Sciatic nerve (tissue), 2 donors: ENCODE data around the gene IGIP. TPM values are rescaled to one million over a fixed set of nuclear protein-coding genes. Genes with fewer than 3 reads are reported as not detected.

Source experiments
- ATAC-seq: fragments of 200-7000 bp; cut with Tn5 transposase; one replicate; pipeline ENCODE4 v1.9.1; 2020; ENCODE audit warnings: mild to moderate bottlenecking, moderate library complexity
- DNase-seq: peaks from one replicate; pipeline ENCODE4 v3.0.0-alpha.2; 2020; ENCODE audit warnings: low spot score
- intact Hi-C: fragments of 100-400 bp; cut with DNase I; formaldehyde crosslinking; loops from one replicate; pipeline ENCODE4 v1.14.2; 2022
- total RNA-seq: library from RNA; stranded (reverse); fragmentation: NEBNext Ultra II Directional; extraction: Animal tissue kit (Norgen Biotek cat#: 25700); gene quantifications from one replicate; pipeline ENCODE4 v1.2.1, GENCODE V29; 2021
- donor health status: DM: no; HTN: no; CAD: no.
- donor health status: DM: no; HTN: no; CAD: no.

The IGIP gene
- total RNA-seq, 1 donor from 2014 or later, result 34.7 TPM

- no peak for DNase-seq
- ATAC-seq, result no peak
- intact Hi-C loops, result no loop called here
Measured at GRCh38 chr5:140133514-140134167, 7.9 kb downstream of the IGIP start.

DNA sequence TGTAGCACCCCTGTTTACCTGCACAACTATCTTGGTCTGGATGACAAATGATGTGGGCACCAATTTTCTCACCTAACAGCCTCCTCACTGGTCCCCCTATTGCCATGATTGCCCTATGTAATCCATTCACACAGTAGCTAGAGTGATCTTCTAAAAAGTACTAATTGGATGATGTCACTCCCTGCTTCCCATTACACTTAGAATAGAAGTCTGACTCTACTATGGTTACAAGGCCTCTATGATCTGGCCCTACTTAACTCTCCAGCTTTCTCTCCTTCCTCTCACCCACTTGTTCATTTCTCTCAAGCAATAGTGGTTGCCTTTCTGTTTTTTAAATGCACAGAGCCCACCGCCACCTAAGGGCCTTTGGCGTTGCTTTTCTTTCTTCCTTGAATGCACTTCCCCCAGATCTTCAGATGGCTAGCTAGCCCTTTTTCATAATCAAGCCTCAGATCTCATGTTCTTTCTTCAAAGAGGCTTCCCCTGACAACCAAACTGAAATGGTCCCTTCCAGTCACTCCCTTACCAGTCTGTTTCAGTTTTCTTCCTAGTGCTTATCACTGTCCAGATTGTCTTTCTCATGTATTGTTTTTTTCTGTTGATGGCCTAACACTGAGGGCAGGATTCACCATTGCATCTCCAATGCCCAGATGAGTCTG is 8.7 kb downstream of the IGIP start:
- DNase-seq (no peak), ATAC-seq (no peak)
- intact Hi-C loops, result no loop called here

GRCh38 chr5:140135127-140135526 is 9.4 kb downstream of the IGIP start:
- ATAC-seq, result no peak
- intact Hi-C loops, result no loop called here
- DNase-seq, result no peak

- intact Hi-C loops, result no loop called here
- DNase-seq, result no peak
Measured at GRCh38 chr5:140136624-140137023, 10.9 kb downstream of the IGIP start.

GRCh38 chr5:140140435-140140834 is 14.7 kb downstream of the IGIP start:
- DNase-seq, result no peak
- intact Hi-C loops, result no loop called here
- peak; percentile 50 for ATAC-seq

More at GRCh38 chr5:140136624-140137023, 10.9 kb downstream of the IGIP start:
- ATAC-seq, result no peak

GRCh38 chr5:140141241-140141640 is 15.5 kb downstream of the IGIP start:
- ATAC-seq (no peak), DNase-seq (no peak)
- intact Hi-C loops, result no loop called here

- intact Hi-C loops, result no loop called here
- ATAC-seq (no peak), DNase-seq (no peak)
Measured at GRCh38 chr5:140142246-140142645, 16.5 kb downstream of the IGIP start.

GRCh38 chr5:140142856-140143255 is 17.1 kb downstream of the IGIP start:
- DNase-seq, result no peak
- intact Hi-C loops, result no loop called here
- ATAC-seq, result no peak

- DNase-seq, result no peak
- ATAC-seq, result no peak
- intact Hi-C loops, result no loop called here
Measured at GRCh38 chr5:140143521-140144258, 18.0 kb downstream of the IGIP start.

GRCh38 chr5:140145256-140145655 is 19.5 kb downstream of the IGIP start:
- DNase-seq (no peak), ATAC-seq (no peak)
- intact Hi-C loops, result no loop called here

- DNase-seq (peak; percentile 79), ATAC-seq (peak; percentile 90)
- intact Hi-C loops, result no loop called here
Measured at GRCh38 chr5:140145818-140146522, 20.2 kb downstream of the IGIP start.

DNA sequence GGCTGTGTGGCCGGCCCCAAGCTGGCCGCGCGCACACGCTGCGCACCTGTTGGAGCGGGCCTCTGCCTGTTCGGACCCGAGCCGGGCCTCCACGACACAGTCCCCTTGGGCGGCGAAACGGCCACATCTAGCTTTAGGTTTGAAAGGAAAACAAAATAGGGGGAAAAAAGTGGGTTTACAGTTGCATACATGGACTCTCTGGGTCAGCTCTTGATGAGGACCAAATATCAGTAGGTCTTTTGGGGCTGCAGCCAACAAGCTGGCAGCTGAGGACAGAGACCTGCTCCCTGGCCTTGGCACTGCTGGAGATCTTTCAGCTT is 20.7 kb downstream of the IGIP start:
- DNase-seq, result no peak
- intact Hi-C loops, result no loop called here
- ATAC-seq, result no peak

GRCh38 chr5:140147460-140147859 is 21.7 kb downstream of the IGIP start:
- DNase-seq (no peak), ATAC-seq (no peak)
- intact Hi-C loops, result no loop called here

- no peak for DNase-seq
- intact Hi-C loops, result no loop called here
- no peak for ATAC-seq
Measured at GRCh38 chr5:140148508-140148907, 22.8 kb downstream of the IGIP start.

GRCh38 chr5:140150201-140150600 is 24.5 kb downstream of the IGIP start:
- no peak for ATAC-seq
- intact Hi-C loops, result no loop called here
- no peak for DNase-seq

DNA sequence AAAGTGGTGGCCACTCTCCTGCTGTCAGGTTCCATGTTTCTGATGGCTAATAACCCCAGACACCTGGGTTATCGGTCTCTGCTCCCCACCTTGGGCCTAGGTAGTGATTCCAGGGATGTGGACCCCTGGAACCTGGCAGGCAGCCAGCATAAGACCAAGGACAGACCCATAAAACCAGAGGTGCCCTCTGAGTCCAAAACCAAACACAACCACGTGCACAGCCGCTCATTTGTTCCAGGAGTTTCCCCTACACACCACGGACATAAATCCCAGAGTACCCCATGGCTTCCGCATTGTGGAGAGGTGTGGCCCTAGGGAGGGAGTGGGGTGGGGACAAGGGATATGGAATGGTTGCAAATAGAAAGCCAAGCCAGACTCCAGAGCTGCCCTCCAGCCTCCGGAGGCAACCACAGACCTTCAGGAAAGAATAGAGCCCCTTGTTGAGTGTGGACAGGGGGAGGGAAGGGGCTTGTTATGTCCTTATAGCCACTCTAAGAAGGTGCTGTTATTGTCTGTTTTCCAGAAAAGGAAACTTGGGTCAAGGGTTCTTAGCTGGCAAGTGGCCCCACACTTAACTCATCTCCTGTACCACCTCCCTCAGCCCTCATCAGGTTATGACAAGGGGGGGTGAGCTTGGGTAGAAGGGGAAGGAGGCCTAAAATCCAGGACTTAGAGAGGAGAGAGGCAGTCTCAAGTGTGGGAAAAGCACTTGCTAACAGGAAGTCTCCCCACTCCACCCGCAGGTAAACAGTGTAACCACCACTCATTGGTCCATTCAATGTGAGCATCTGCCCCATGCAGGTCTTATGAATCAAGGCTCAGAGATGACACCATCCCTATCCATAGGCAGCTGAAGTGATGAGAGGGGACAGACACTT is 25.6 kb downstream of the IGIP start:
- intact Hi-C loops, result no loop called here
- no peak for DNase-seq
- no peak for ATAC-seq

- ATAC-seq, result no peak
Measured at GRCh38 chr5:140152022-140152999, 26.6 kb downstream of the IGIP start.

GRCh38 chr5:140153255-140153654 is 27.5 kb downstream of the IGIP start:
- intact Hi-C loops, result no loop called here
- ATAC-seq (no peak), DNase-seq (no peak)

More at GRCh38 chr5:140152022-140152999, 26.6 kb downstream of the IGIP start:
- no peak for DNase-seq
- intact Hi-C loops, result no loop called here
